Endothelial cell of umbilical vein (primary cell): ENCODE results near the gene AK5. TPM values are rescaled to one million over a fixed set of nuclear protein-coding genes. Genes with fewer than 3 reads are reported as not detected.

Experiments
- BruUV-seq: library from RNA; stranded (reverse); fragments of 400-500 nt; replicated peaks from 2 replicates; lab custom pipeline; 2021; lab: Mats Ljungman, UMichigan
- CTCF ChIA-PET: fragments of 300-600, 350-600 bp; sonication (Branson Sonifier 250); formaldehyde crosslinking; loops from one replicate; lab custom pipeline; 2021; ENCODE audit warnings: antibody characterized with exemption, inconsistent platforms; lab: Charles Lee
- POLR2A ChIA-PET: fragments of 300-600, 350-600 bp; sonication (Branson Sonifier 250); formaldehyde crosslinking; loops from one replicate; lab custom pipeline; 2021; ENCODE audit warnings: antibody characterized with exemption, inconsistent platforms; lab: Charles Lee
- DNase-seq: peaks from one replicate; pipeline ENCODE4 v3.0.0-alpha.2; 2011; ENCODE audit warnings: low read depth, low spot score
- FAIRE-seq: peaks from 2 replicates; lab custom pipeline; 2011; peaks lifted over from hg19 to GRCh38; lab: Jason Lieb, UNC
- H2AFZ ChIP-seq: 2 replicates; pipeline ENCODE4 v1.6.0; 2012; ENCODE audit warnings: low read depth, low read length, control low read depth, inconsistent platforms
- H3K27ac ChIP-seq: 2 replicates; pipeline ENCODE4 v1.5.1; 2011; ENCODE audit warnings: low read depth, mild to moderate bottlenecking, control low read depth, low read length, moderate library complexity; ENCODE audit not compliant: insufficient read depth
- H3K27me3 ChIP-seq, 2 experiments: 2 replicates each; pipeline versions ENCODE4 v1.6.0 to v1.6.1; 2011; ENCODE audit warnings: low read length in 2 of 2, mixed read lengths in 1 of 2; ENCODE audit not compliant: control insufficient read depth in 2 of 2, insufficient read depth in 2 of 2
- H3K36me3 ChIP-seq, 2 experiments: 2 replicates in 1 of 2; 3 replicates in 1 of 2; pipeline ENCODE4 v1.5.1; 2011; ENCODE audit warnings: low read length in 2 of 2, mild to moderate bottlenecking in 1 of 2, moderate library complexity in 1 of 2; ENCODE audit not compliant: control insufficient read depth in 2 of 2, insufficient read depth in 2 of 2; ENCODE audit errors: extremely low read depth in 1 of 2
- H3K4me1 ChIP-seq: 3 replicates; pipeline ENCODE4 v1.5.1; 2011; ENCODE audit warnings: mild to moderate bottlenecking, low read length; ENCODE audit not compliant: control insufficient read depth, insufficient read depth; ENCODE audit errors: extremely low read depth
- H3K4me2 ChIP-seq: 2 replicates; pipeline ENCODE4 v1.6.1; 2011; ENCODE audit warnings: low read length, control low read depth, mixed read lengths; ENCODE audit not compliant: insufficient read depth
- H3K4me3 ChIP-seq, 3 experiments: fragments of 200-600 bp in 1 of 3; sonication (generic), shearing (Covaris generic) in 1 of 3; replicated peaks in 1 of 3; 2 replicates each; pipeline ENCODE4 v1.5.1; 2011 to 2016; ENCODE audit warnings: control low read depth in 3 of 3, low read length in 3 of 3, mild to moderate bottlenecking in 2 of 3, inconsistent platforms in 1 of 3, low read depth in 1 of 3, moderate library complexity in 1 of 3; ENCODE audit not compliant: insufficient read depth in 1 of 3
- H3K79me2 ChIP-seq: 2 replicates; pipeline ENCODE4 v1.6.0; 2012; ENCODE audit warnings: low read length, inconsistent platforms; ENCODE audit not compliant: control insufficient read depth, insufficient read depth
- H3K9ac ChIP-seq: replicated peaks from 2 replicates; pipeline ENCODE3; 2011; ENCODE audit warnings: low read length, control low read depth; ENCODE audit not compliant: insufficient read depth; ENCODE audit errors: extremely low read depth
- H3K9me1 ChIP-seq: replicated peaks from 3 replicates; pipeline ENCODE4 v1.6.0; 2011; ENCODE audit warnings: mild to moderate bottlenecking, low read length; ENCODE audit not compliant: control insufficient read depth, insufficient read depth; ENCODE audit errors: extremely low read depth
- H3K9me3 ChIP-seq: replicated peaks from 2 replicates; pipeline ENCODE4 v1.5.1; 2012; ENCODE audit warnings: low read length, inconsistent platforms; ENCODE audit not compliant: control insufficient read depth, insufficient read depth
- H4K20me1 ChIP-seq: replicated peaks from 2 replicates; pipeline ENCODE3; 2011; ENCODE audit warnings: mild to moderate bottlenecking, low read length; ENCODE audit not compliant: control insufficient read depth, insufficient read depth; ENCODE audit errors: extremely low read depth
- GATA2 ChIP-seq: IDR thresholded peaks from 2 replicates; pipeline ENCODE4 v1.7.0; 2011; ENCODE audit warnings: low read depth, mild to moderate bottlenecking, moderate library complexity, mixed read lengths, low read length; ENCODE audit not compliant: insufficient read length, insufficient read depth
- JUN ChIP-seq: IDR thresholded peaks from 2 replicates; pipeline ENCODE4 v1.6.1; 2011; ENCODE audit warnings: borderline replicate concordance, low read depth; ENCODE audit not compliant: insufficient read length, insufficient read depth
- POLR2A ChIP-seq: IDR thresholded peaks from 2 replicates; pipeline ENCODE4 v1.6.1; 2012; ENCODE audit warnings: low read depth, mild to moderate bottlenecking, control low read depth, low read length
- dilution Hi-C: fragments of 300-500 bp; cut with MboI; formaldehyde crosslinking; loops from one replicate; pipeline ENCODE4 v1.15.0; 2019; ENCODE audit warnings: low sequenced_read_pairs; ENCODE audit not compliant: extremely low pct_ligation_motif_present
- intact Hi-C: fragments of 100-400 bp; cut with micrococcal nuclease; formaldehyde crosslinking; loops from one replicate; pipeline ENCODE4 v1.10.0; 2022
- polyA plus RNA-seq, 4 experiments: library from polyadenylated mRNA; depleted of rRNA in 3 of 4; stranded (reverse) in 3 of 4; unstranded in 1 of 4; fragments of >200 nt; gene quantifications; 2 replicates each; pipeline versions ENCODE4 v1.2.1 to v1.2.3, GENCODE V29; 2011 to 2012; ENCODE audit warnings: missing spikeins in 1 of 4
- total RNA-seq: library from RNA; stranded (reverse); gene quantifications from 2 replicates; pipeline ENCODE4 v1.2.3, GENCODE V29; 2021
- TF ChIP-seq, protein P1 (sequence below): IDR thresholded peaks from 2 replicates; pipeline ENCODE4 v1.6.1; 2011; ENCODE audit not compliant: insufficient read depth, insufficient read length

Gene AK5
- total and polyA plus RNA-seq, 2 donors (not counting 3 experiments of a cell fraction or from before 2014, with no cell fraction given) = 5.0 to 7.5 TPM

DNA sequence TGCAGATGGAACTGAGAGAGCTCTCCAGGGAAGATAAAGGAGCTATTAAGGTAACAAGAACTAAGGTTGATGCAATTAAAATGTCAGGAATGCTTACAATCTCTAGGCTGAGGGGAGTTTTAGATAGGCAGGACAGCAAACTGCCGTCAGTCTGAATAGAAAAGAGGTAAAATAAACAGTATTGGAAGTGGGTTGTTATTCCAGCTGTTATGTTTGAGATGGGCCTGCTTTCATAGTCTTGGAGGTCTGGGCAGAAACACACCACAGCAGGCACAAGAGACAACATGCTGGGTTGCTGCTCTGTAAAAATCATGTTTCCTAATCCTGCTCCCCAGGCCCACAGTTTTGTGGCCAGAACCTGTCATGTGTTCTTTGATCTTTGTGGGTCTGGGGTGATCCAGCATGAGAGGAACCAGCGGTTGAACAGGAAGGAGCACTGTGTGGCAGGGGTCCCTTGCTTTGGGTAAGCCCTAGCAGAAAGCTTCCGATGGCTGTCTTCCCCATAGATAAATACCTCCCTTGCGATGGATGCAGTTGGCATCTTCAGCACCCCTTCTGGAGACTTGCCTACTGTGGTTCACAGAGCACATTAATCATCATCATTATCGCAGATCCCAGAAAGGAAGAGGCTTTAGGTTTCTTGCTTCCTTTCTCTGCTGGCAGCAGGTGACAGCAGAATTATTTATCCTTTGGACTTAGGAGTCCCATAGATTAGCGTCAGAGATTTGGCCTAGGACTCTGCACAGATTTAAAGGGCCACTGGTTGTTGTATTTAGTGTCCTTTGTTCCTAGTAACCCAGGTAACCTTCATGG, 97.1 kb downstream of the AK5 start:
- Histone ChIP-seq H3K79me2 (no peaks in the 10 kb centered on the region), H3K9ac (no peak overlapping the region), H3K27ac (no peak overlapping the region), H3K4me2 (no peak overlapping the region), H4K20me1 (no peaks in the 10 kb centered on the region), H3K4me3 (no peak overlapping the region), H3K27me3 (no peaks in the 10 kb centered on the region), H2AFZ (no peak overlapping the region), H3K36me3 (no peaks in the 10 kb centered on the region), H3K9me3 (no peaks in the 10 kb centered on the region), H3K4me1 (peaks cover 4% of the 10 kb centered on the region), H3K9me1 (no peaks in the 10 kb centered on the region)
- CTCF ChIA-PET = interaction anchor here (0.7 to 1.4 kb wide), 4 partner anchors 10 to 155 kb away, joined by 3 to 5 read pairs (median 4); no protein-coding TSS in a partner anchor
- peak; percentile 75 for DNase-seq
- no peak for FAIRE-seq
- POLR2A ChIA-PET = no interaction called here
- dilution Hi-C loops = no loop called here
- no TSS peak for BruUV-seq
- TF ChIP-seq POLR2A = no peak
- TF ChIP-seq GATA2 = peak; percentile 75
- TF ChIP-seq, protein P1, sequence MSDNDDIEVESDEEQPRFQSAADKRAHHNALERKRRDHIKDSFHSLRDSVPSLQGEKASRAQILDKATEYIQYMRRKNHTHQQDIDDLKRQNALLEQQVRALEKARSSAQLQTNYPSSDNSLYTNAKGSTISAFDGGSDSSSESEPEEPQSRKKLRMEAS = no peak
- intact Hi-C loops = no loop called here

DNA sequence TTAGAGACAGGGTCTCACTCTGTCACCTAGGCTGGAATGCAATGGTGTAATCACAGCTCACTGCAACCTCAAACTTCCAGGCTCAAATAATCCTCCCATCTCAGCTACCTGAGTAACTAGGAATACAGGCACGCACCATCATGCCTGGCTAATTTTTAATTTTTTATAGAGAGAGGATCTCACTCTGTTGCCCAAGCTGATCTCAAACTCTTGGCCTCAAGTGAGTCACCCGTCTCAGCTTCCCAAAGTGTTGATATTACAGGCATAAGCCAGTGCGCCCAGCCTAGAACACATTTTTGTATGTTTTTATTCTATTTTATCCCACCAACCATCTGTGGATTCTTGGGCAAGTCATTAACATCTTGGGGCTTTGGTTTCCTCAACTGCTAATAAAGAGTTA, 100.5 kb downstream of the AK5 start:
- Histone ChIP-seq H3K4me3 (no peak overlapping the region), H3K27me3 (no peaks in the 10 kb centered on the region), H3K9me3 (no peaks in the 10 kb centered on the region), H3K27ac (no peak overlapping the region), H3K9me1 (no peaks in the 10 kb centered on the region), H2AFZ (no peak overlapping the region), H3K4me2 (no peak overlapping the region), H3K4me1 (peaks cover 4% of the 10 kb centered on the region), H3K9ac (no peak overlapping the region), H3K79me2 (no peaks in the 10 kb centered on the region), H3K36me3 (no peaks in the 10 kb centered on the region), H4K20me1 (no peaks in the 10 kb centered on the region)
- POLR2A ChIA-PET = no interaction called here
- intact Hi-C loops = no loop called here
- CTCF ChIA-PET = no interaction called here
- TF ChIP-seq GATA2 (no peak), JUN (no peak)
- TF ChIP-seq, protein P1 = no peak
- FAIRE-seq (no peak), DNase-seq (no peak)
- dilution Hi-C loops = no loop called here
- BruUV-seq = no TSS peak
